Cortex of kidney (tissue), 1 donor: ENCODE data around the gene ATOX1.
"Not testable (repeated sequence)": the region's sequence is repeated elsewhere in the genome, so short reads cannot be mapped to it uniquely, and the experiment has no call there.

Source experiments
- DNase-seq: peaks from one replicate; lab custom pipeline; 2025; lab: John Stamatoyannopoulos, UW

Gene ATOX1, protein sequence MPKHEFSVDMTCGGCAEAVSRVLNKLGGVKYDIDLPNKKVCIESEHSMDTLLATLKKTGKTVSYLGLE

DNA sequence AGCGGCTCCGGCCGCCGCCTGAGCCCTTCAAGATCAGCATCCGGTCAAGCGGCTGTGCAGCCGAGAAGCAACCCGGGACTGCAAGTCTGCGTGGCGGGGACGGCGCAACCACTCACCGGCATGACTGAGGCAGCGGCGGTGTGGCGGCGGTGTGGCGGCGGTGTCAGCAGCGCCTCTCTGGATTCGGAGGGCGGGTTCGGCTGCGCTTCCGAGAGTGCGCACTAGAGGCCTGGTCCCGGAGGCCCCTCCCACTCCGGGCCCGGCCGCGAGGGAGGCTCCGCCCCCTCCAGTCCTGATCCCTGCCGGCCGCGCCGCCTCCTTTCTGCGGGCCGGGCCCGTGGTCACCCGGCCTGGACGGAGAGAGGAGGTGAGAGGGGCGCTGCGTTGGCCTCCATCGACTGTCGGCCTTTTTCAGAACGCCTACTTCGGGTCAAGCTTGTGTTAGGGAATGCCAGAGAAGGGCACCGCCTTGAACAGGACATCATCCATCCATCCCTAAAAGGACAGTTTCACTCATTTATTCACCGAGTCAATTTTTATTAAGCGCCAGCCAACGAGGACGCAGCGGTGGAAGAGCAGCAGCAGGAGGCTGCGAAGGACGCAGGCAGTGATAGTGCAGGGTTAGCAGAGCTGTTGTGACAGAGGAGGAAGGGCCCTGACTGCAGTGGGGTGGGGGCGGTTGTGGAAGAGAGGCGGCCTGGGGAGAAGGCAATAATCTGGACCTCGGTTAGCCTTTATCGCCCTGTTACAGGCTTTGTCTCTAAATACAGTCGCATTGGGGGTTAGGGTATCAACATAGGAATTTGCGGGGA is at the start of gene ATOX1:
TSS of gene ATOX1 (minus strand) at position 202 of the 812 bp plus-strand sequence. CDS start at position 122, 80 bp downstream.
- peak; percentile 79 for DNase-seq

DNA sequence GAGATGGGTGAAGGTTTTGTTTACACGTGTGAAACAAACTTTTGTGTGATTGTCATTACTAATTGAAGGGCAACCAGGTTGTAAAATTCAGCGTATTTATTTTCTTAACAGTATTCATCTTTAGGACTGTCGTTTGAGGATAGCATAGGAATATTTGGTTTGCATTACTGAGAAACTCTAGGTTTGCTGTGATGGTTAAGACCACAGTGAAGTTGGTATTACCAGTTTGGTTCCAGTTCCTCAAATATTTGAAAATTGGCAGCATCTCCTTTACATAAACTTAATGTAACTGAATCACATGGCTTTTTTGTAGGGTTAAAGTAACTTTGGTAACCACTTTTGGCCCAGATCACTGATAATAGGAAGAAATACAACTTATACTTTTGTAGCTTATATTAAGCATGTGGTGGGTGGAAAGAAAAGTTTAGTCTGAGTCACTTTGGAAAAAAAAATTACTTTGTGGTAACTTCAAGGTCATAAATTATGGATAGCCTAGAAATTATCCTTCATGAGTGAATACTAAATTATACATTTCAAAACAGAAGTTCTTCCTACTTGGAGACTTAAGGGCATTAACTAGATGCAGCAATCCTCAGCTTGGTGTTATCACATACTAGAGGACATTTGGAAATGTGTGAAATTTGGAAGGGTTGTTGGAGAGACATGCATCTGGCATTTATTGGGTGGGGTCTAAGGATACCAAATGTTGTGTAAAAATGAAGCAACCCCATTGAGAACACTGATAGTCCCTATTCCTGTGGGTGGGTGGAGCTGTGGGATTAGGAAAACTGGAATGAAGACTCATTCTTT is 47.2 kb upstream of the ATOX1 start:
- no peak for DNase-seq

DNA sequence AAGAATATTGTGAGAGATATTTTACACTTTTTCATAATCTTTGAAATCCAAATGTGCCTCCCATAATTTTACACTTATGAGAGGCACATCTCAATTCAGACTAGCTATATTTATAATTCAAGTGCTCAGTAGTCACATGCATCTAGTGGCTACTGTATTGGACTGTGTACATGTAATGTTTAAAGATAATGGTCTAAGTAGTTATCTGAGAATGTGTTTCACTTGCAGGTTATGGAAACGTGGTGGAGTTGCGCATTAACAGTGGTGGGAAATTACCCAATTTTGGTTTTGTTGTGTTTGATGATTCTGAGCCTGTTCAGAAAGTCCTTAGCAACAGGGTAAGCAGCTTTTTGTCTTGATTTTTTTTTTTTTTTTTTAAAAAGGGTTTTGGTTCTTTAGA is 42.1 kb upstream of the ATOX1 start:
- no peak for DNase-seq

DNA sequence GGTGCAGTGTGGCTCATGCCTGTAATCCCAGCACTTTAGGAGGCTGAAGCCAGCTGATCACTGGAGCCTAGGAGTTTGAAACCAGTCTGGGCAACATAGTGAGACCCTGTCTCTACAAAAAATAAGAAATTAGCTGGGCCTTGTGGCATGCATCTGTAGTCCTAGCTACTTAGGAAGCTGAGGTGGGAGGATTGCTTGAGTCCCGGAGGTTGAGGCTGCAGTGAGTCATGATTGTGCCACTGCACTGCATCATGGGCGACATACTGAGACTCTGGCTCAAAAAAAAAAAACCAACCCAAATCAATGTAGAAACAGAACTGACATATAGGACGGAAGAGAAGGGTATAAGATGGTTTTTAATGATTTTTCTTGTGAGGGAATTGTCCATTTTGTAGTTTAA is 41.0 kb upstream of the ATOX1 start:
- DNase-seq = no peak

DNA sequence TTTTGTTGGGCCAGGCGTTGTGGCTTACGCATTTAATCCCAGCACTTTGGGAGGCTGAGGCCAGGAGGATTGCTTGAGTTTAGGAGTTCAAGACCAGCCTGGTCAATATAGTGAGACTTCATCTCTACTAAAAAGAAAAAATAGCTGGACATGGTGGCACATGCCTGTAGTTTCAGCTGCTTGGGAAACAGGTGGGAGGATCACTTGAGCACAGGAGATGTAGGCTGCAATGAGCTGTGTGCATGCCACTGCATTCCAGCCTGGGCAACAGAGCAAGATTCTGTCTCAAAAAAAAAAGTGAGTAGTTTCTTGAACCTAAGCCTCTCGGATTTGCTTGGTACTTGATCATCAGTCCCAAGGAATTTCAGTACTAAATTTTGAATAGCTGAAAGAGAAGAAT is 40.2 kb upstream of the ATOX1 start:
- no peak for DNase-seq

DNA sequence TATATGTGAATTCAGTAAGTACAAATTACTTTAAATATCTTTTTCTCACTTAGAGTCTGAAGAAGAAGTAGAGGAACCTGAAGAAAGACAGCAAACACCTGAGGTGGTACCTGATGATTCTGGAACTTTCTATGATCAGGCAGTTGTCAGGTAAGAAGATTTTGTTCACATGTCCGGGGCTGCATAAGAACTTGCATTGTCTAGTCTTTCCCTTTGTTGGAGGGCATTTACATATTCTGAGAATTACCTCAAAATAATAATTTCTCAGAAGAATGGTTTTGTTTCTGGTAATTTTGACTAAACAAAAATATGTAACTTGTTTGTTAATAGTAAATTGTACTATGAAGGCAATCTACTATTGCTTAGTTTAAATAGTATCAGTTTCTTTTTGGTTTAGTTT is 37.0 kb upstream of the ATOX1 start:
- DNase-seq = no peak

DNA sequence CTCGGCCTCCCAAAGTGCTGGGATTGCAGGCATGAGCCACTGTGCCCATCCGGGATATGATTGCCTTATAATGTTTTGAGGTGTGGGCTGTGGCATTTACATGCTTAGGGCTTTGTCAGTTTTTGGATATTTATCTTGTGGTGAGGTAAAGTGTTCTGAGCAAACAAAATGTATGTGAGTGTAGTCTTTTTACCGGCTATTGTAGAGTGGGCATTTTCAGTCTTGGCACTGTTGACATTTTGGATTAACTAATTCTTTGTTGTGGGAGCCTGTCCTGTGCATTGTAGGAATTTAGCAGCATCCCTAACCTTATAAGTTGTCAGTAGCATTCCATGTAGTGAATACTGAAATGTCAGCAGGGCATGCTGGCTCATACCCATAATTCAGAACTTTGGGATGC is 34.9 kb upstream of the ATOX1 start:
- no peak for DNase-seq

DNA sequence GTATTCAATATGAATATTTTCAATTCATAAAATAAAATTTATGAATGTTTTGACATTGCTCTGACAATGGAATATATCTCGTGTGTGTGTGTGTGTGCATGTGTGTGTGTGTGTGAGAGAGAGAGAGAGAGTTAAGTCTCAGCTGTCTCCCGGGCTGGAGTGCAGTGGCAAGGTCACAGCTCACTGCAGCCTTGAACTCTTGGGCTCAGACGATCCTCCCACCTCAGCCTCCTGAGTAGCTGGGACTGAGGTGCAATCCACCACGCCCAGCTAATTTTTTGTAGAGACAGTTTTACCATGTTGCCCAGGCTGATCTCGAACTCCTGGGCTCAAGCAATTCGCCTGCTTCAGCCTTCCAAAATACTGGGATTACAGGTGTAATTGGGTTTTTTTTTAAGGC is 29.4 kb upstream of the ATOX1 start:
- DNase-seq = no peak

DNA sequence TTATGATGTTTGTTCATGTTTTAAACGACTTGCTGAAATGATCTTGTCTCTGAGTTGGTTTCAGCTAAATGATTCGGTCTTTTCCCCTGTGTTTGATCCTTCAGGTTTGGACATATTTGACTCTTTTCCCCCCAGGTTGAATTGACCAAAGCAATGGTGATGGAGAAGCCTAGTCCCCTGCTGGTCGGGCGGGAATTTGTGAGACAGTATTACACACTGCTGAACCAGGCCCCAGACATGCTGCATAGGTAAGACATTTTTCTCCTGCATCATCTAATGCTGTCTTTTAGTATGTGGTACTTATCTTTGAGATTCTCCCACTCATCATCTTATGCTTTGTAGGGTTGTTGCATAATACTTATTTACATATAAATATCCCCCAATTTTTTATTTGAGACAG is 28.0 kb upstream of the ATOX1 start:
- DNase-seq = no peak

DNA sequence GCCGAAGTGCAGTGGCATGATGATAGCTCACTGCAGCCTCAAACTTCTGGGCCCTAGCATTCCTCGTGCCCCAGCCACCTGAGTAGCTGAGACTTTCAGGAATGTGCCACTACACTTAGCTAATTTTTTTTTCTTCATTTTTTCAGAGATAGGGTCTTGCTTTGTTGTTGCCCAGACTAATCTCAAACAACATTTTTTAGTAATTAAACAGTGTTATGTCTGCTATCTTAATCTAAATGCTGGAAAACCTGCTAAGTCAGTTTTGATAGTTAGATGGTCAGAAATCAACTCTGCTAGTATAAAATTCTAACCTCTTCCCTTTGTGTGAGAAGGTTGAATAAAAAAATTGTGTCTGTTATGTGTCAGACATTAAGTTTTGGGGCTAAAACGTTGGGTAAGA is 25.7 kb upstream of the ATOX1 start:
- DNase-seq = no peak

DNA sequence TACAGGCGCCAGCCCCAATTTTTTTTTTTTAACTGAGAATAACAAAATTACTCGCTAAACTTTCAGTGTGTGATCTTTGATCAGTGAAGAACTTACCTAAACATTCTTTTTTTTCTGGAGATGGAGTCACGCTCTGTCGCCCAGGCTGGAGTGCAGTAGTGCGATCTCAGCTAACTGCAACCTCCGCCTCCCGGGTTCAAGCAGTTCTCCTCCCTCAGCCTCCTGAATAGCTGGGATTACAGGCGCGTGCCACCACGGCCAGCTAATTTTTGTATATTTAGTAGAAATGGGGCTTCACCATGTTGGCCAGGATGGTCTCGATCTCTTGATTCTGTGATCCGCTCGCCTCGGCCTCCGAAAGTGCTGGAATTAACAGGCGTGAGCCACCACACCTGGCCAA is 25.2 kb upstream of the ATOX1 start:
- not testable (repeated sequence) for DNase-seq

DNA sequence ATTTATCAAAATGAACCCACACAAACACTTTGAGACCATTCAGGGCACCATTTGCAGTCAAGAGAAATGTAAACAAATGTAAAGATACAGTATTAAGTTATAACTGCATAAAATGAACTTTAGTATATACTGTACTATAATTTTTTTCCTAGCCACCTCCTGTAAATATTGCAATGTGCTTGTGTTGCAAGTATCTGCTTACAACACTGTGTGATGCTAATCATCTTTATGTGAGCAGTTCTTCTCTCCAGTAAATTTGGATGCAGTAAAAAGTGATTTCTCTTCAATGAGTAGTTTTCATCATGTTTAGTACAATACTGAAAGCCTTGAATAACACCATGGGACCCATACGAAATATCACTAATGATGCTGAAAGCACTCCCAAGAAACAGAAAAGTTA is 22.8 kb upstream of the ATOX1 start:
- no peak for DNase-seq

DNA sequence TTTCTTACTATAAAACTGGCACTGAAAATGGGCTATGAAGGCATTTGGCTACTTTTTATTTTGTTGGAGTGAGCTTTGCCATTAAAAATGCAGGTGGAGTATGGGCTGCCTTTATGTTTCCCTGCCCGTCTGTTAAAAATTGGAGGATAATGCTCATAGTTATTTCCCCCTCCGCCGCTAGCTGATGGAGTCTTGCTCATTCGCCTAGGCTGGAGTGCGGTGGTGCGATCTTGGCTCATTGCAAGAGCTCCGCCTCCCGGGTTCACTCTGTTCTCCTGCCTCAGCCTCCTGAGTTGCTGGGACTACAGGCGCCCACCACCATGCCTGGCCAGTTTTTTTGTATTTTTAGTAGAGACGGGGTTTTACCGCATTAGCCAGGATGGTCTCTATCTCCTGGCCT is 21.9 kb upstream of the ATOX1 start:
- no peak for DNase-seq

DNA sequence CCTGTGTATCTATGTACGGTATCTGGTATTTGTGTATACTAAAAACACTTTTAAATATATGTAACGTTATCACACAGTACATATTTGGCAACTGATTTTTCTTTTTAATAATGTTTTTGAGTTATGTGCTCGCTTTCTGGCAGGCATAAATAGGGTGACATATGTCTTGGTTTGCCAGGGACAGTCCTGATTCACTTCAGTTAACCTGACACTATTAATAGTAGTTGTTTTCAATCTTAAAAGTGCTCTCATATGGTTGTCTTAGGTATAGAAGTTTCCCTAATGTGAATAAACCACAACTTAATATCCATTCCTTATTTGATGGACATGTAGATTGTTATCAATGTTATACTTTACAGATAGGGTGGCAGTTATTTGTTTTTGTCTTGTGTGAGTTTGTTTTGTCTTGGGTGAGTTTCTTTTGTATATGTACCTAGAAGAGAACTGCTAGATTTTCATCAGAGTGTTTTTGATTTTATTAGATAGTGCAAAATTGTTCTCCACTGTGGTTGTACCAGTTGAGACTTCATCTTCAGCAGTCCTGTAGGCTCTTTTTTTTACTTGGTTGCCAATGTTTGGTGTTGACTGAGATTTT is 21.2 kb upstream of the ATOX1 start:
- DNase-seq = no peak

DNA sequence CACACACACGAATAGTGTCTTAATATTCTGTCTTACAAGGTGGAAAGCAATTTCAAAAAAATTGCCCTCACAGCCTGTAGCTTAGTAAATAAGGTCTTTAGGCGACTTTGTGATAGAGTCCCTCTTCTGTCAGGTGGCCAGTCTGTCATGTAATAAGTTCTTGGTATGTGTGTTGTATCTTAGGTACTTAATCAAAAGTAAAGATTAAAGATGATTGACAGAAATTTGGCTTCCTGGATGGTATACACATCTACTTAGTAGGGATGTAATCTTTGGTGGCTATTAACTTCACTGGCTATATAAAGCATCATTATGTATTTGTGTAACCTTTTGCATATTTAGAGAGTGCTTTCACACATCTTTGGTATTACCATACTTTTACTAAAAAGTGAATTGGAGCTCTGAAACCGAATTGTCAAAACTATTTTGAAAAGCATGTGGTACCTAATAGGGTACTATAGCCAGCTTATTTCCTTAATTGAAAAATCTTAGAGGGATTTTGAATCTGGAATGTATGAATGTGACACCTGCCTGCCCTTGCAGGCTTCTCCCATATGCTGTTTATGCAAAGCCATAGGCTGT is 16.7 kb upstream of the ATOX1 start:
- DNase-seq = no peak

DNA sequence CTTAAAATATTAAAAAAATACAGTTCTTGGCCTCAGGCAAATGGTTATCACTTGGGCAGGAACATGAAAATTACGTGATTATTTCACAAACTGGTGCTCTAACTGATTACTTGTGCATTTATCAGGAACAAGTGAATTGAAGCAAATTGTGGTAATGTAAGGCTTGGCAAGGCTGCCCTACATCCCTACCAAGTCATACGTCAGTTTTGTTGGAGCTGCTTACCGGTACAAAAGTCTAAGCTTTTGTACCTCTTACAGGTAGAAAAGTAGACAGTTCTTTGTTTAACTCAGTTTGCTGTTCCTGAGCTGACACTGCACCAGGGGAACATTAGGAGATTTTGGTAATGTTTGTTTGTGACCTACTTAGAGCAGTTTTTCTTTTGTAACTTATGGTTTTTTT is 15.5 kb upstream of the ATOX1 start:
- no peak for DNase-seq

DNA sequence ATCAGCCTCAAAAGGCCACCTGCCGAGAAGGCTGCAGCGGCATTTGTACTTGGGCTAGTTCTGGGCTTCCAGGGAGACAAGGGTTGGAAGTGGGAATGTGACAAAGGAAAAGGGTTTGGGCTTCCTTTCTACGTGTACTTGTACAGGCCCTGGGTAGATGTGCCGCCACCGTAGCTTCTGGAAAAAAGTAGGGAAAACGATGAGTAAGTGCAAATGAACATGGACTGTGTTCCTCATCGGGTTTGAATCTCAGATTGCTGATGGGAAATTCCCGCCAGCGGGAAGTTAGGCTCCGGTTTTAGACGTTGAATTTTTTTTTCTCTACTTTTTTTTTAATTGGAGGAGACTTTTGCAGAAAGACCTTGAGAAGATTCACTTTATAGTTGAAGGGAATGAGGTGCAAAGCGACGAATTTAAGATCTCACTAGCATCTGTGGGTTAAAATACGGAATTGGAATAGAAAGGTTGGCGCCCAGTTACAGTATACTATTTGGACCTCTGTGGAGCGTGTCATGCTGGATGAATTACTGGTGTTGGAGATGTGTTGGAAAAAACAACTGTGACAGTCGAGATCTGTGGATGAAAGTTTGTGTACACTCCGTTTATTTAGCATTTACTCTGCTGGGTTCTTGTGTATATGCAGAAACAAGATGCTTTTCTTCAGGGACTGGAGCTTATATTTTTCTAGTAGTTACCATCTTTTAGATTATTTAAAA is 14.6 kb upstream of the ATOX1 start:
- DNase-seq = no peak

DNA sequence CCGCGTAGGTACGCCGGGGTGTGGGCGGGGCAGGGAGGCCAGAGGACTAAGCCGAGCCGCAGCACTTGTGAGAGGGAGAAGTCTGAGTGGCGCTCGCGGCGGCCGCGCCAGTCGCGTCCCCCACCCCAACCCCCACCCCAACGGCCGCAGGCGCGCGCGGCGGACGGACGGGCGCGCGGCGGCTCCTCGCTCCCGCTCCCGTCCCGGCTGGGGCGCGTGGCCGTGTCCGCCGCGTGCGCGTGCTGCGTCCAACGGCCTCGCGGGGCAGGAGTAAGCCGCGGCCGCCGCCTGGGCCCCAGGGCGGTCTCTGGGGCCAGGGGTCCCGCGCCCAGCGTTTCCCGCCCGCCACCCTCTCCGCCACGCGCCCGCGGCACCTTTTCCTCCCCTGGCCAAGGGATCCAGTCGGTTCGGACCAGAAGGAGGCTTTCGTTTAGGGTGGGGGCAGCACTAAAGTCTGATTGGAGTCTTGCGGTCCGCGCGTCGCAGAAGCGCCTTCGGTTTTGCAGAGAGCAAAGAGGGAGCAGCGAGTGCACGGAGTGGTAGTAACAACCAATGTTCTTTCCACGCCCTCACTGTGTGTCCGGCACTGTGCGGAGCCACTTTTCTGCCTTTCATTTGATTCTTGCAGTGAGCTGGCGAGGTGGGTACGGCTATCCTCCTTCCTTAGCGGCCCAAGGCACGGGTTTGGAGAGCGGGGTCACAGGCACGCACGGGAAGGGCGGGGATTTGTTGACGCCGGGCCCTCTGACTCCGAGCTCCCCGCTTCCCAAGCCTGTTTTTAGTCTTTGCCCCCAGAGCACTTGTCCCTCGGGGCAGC is 13.8 kb upstream of the ATOX1 start:
- no peak for DNase-seq

DNA sequence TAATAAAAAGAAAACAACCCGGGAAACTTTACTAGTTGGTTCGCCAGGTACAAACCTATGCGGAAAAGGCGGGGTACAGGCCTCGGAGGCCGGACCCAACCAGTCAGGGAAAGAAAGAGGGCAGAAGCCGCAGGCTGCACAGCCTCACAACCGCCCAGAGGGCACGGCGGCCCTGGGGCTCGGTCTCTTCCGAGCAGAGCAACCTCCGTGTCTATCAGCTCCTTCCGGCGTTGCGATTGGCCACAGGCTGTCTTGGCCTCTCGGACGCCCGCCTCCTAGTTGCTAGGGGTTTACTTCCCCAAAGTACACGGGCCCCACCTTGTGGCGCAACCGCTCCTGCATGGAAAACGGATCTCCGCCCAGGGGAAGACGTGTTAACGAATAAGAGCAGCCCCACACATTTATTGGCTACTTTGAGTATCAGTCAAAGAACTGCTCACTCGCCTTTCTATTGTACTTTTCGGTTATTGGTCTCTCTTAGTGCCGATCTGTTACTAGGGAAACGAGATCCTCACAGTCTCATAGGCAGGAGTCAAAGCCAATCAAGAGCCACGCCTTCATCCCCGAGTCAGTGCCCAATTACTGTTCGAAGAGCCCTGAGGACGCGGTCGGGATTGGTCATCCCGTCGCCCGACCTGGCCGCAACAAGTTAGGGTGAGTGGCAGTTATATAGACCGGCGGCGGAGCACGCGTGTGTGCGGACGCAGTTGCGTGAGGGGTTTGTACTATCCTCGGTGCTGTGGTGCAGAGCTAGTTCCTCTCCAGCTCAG is 13.0 kb upstream of the ATOX1 start, which contains the start of gene G3BP1:
TSS of gene G3BP1 (plus strand) at position 696 of the 770 bp plus-strand sequence. CDS start 14,667 bp downstream, outside the sequence.
- DNase-seq = peak; percentile 34
